Right atrium auricular region (tissue), 2 donors: Measurements from ENCODE around the gene PLEKHG4. TPM values are rescaled to one million over a fixed set of nuclear protein-coding genes. Genes with fewer than 3 reads are reported as not detected.

Experiments
- DNase-seq: peaks from one replicate; pipeline ENCODE4 v3.0.0-alpha.2; 2019; ENCODE audit warnings: low spot score
- H3K27ac ChIP-seq, 2 donors: fragments of 200-600 bp; sonication (generic); 1 replicate in 1 of 2; 2 replicates in 1 of 2; pipeline ENCODE4 v1.5.1; 2016 to 2019
- H3K27me3 ChIP-seq, 2 donors: fragments of 200-600 bp; sonication (generic); one replicate each; pipeline versions ENCODE4 v1.5.1 to v1.6.0; 2017 to 2019
- H3K36me3 ChIP-seq: fragments of 200-600 bp; sonication (generic); one replicate; pipeline ENCODE4 v1.5.1; 2016
- H3K4me1 ChIP-seq, 2 donors: fragments of 200-600 bp; sonication (generic); one replicate each; pipeline versions ENCODE4 v1.5.1 to v1.6.0; 2017 to 2019
- H3K4me3 ChIP-seq, 2 donors: fragments of 200-600 bp; sonication (generic); 1 replicate in 1 of 2; 2 replicates in 1 of 2; pipeline ENCODE4 v1.5.1; 2017 to 2019; ENCODE audit warnings: mild to moderate bottlenecking in 1 of 2, moderate library complexity in 1 of 2
- H3K9me3 ChIP-seq, 2 donors: fragments of 200-600 bp; sonication (generic); one replicate each; pipeline ENCODE4 v1.5.1; 2019
- CTCF ChIP-seq, 2 donors: fragments of 200-600 bp; sonication (generic); IDR thresholded peaks; one replicate each; pipeline ENCODE4 v1.5.1; 2019; ENCODE audit warnings: antibody characterized with exemption in 2 of 2
- total RNA-seq, 2 donors: library from RNA; depleted of rRNA; stranded (reverse); fragments of >200 nt; gene quantifications; one replicate each; pipeline ENCODE4 v1.1.0, GENCODE V29; 2016

Gene PLEKHG4
- total RNA-seq, 2 donors from 2014 or later = 1.1 to 3.9 TPM

DNA sequence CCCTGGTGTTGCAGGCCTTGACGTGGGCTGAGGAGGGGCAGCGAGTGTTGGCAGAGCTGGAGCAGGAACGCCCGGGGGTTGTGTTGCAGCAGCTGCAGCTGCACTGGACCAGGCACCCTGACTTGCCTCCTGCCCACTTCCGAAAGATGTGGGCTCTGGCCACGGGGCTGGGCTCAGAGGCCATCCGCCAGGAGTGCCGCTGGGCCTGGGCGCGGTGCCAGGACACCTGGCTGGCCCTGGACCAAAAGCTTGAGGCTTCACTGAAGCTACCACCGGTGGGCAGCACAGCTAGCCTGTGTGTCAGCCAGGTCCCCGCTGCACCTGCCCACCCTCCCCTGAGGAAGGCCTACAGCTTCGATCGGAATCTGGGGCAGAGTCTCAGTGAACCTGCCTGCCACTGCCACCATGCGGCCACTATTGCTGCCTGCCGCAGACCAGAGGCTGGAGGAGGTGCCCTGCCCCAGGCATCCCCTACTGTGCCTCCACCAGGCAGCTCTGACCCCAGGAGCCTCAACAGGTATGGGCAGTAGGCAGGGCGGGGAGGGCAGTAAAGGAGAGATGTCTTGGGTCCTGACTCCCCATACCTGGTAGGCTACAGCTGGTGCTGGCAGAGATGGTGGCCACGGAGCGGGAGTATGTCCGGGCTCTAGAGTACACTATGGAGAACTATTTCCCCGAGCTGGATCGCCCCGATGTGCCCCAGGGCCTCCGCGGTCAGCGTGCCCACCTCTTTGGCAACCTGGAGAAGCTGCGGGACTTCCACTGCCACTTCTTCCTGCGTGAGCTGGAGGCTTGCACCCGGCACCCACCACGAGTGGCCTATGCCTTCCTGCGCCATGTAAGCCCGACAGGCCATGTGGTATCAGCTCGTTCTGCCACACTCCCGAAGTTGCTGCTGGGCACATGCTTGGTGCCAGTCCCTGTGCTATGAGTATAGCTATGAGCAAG is 5.6 kb downstream of the PLEKHG4 start:
- no peaks in the 10 kb centered on the region for H3K4me1 ChIP-seq
- no peak for DNase-seq

GRCh38 chr16:67286441-67287235 is 7.3 kb downstream of the PLEKHG4 start:
- no peaks in the 10 kb centered on the region for H3K27me3 ChIP-seq
- TF ChIP-seq CTCF (IDR thresholded peaks at IDR 0.05) = no peak
- no peaks in the 10 kb centered on the region for H3K9me3 ChIP-seq
- H3K27ac ChIP-seq = no peak overlapping the region
- H3K36me3 ChIP-seq = no peaks in the 10 kb centered on the region
- no peak overlapping the region for H3K4me3 ChIP-seq
- H3K4me1 ChIP-seq = no peaks in the 10 kb centered on the region
- no peak for DNase-seq

More for the DNA sequence above, 5.6 kb downstream of the PLEKHG4 start:
- Histone ChIP-seq H3K9me3 (no peaks in the 10 kb centered on the region), H3K27ac (no peak overlapping the region), H3K4me3 (no peak overlapping the region), H3K36me3 (no peaks in the 10 kb centered on the region), H3K27me3 (no peaks in the 10 kb centered on the region)
- peak; percentile 43 to 61 for TF ChIP-seq CTCF (IDR thresholded peaks at IDR 0.05)

- TF ChIP-seq CTCF (IDR thresholded peaks at IDR 0.05) = no peak
- Histone ChIP-seq H3K9me3 (no peaks in the 10 kb centered on the region), H3K36me3 (no peaks in the 10 kb centered on the region)
Measured at GRCh38 chr16:67287960-67288359, 8.6 kb downstream of the PLEKHG4 start.

GRCh38 chr16:67291461-67291860 is 12.1 kb downstream of the PLEKHG4 start:
- TF ChIP-seq CTCF (IDR thresholded peaks at IDR 0.05) = no peak
- no peaks in the 10 kb centered on the region for H3K4me1 ChIP-seq
- H3K27me3 ChIP-seq = no peaks in the 10 kb centered on the region
- no peak overlapping the region for H3K4me3 ChIP-seq
- H3K27ac ChIP-seq = no peak overlapping the region
- no peaks in the 10 kb centered on the region for H3K36me3 ChIP-seq
- no peaks in the 10 kb centered on the region for H3K9me3 ChIP-seq
- no peak for DNase-seq

More at GRCh38 chr16:67287960-67288359, 8.6 kb downstream of the PLEKHG4 start:
- no peak for DNase-seq
- H3K27ac ChIP-seq = no peak overlapping the region
- H3K4me1 ChIP-seq = no peaks in the 10 kb centered on the region
- H3K4me3 ChIP-seq = no peak overlapping the region
- H3K27me3 ChIP-seq = no peaks in the 10 kb centered on the region

DNA sequence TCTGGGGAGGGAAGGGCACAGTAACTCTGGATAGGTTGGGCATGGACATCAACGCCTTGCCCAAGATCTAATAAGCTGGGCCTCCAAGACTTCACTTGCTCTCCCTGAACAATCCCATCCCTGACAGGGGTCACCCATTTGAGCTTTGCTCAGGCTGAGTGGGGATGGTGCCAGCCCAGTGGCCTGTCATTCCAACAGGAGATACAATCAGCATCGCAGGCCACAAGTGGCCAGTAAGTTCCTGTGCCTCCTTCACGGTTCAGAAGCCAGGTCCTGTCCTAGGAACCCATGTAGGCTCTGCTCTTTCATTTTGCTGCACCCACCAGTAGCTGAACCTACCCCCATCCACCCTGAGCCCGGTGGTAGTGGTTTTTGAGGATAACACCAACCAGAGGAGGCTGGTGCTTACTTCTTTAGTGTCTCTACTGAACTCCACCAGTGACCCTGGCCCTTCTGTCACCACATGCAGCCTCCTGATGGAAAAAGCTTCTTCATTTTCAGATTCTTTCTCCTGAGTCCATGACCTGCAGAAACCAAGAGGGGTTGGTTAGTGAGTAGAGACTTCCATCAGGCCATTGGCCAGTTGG is 14.9 kb downstream of the PLEKHG4 start:
- Histone ChIP-seq H3K9me3 (no peaks in the 10 kb centered on the region), H3K4me3 (no peak overlapping the region), H3K27ac (no peak overlapping the region), H3K4me1 (no peaks in the 10 kb centered on the region), H3K36me3 (no peaks in the 10 kb centered on the region), H3K27me3 (no peaks in the 10 kb centered on the region)
- no peak for DNase-seq
- no peak for TF ChIP-seq CTCF (IDR thresholded peaks at IDR 0.05)
